Lower lobe of right lung (tissue), 2 donors: ENCODE measurements around the gene EEF2. TPM values are rescaled to one million over a fixed set of nuclear protein-coding genes. Genes with fewer than 3 reads are reported as not detected.

Experiments
- ATAC-seq, 2 donors: fragments of 200-7000 bp; cut with Tn5 transposase; one replicate each; pipeline ENCODE4 v1.9.1; 2020 to 2022; ENCODE audit warnings: mild to moderate bottlenecking in 2 of 2, moderate library complexity in 2 of 2
- DNase-seq: peaks from one replicate; pipeline ENCODE4 v3.0.0-alpha.2; 2020
- H3K27ac ChIP-seq: fragments of 200-600 bp; one replicate; pipeline ENCODE4 v1.8.0; 2022
- H3K27me3 ChIP-seq: fragments of 200-600 bp; one replicate; pipeline ENCODE4 v1.8.0; 2022; ENCODE audit warnings: low read depth
- H3K36me3 ChIP-seq: fragments of 200-600 bp; one replicate; pipeline ENCODE4 v1.8.0; 2022; ENCODE audit warnings: mild to moderate bottlenecking
- H3K4me1 ChIP-seq: fragments of 200-600 bp; one replicate; pipeline ENCODE4 v1.8.0; 2022
- H3K4me3 ChIP-seq: fragments of 200-600 bp; one replicate; pipeline ENCODE4 v1.8.0; 2022; ENCODE audit warnings: mild to moderate bottlenecking
- H3K9me3 ChIP-seq: fragments of 200-600 bp; one replicate; pipeline ENCODE4 v1.8.0; 2022
- intact Hi-C: fragments of 100-400 bp; cut with DNase I; formaldehyde crosslinking; loops from one replicate; pipeline ENCODE4 v1.11.0; 2022
- total RNA-seq: library from RNA; stranded (reverse); fragmentation: NEBNext Ultra II Directional; extraction: Animal tissue kit (Norgen Biotek cat#: 25700); gene quantifications from one replicate; pipeline ENCODE4 v1.2.1, GENCODE V29; 2021
- TF ChIP-seq, protein P1 (sequence below): fragments of 200-600 bp; IDR thresholded peaks from one replicate; pipeline ENCODE4 v1.8.0; 2022; ENCODE audit warnings: antibody characterized with exemption, mild to moderate bottlenecking
- donor health status: DM: no; HTN: yes; CAD: no; lungs with severe emphysema.

Gene EEF2
- total RNA-seq, 1 donor from 2014 or later = 1,984 TPM

DNA sequence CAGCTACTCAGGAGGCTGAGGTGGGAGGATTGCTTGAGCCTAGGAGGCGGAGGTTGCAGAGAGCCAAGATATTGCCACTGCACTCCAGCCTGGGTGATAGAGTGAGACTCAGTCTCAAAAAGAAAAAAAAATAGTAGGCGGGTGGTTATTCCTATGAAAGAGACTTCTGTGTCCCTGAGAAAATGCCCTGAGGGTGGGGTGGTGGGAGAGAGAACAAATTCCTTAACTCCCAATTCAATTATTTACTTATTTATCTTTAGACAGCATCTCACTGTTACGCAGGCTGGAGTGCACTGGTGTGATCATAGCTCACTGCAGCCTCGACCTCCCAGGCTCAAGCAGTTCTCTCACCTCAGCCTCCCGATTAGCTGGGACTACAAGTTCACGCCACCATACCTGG is 10.3 kb upstream of the EEF2 start:
- H3K4me3 ChIP-seq = no peak overlapping the region
- H3K36me3 ChIP-seq = no peaks in the 10 kb centered on the region
- no peak overlapping the region for H3K27ac ChIP-seq
- intact Hi-C loops = no loop called here
- H3K27me3 ChIP-seq = no peaks in the 10 kb centered on the region
- ATAC-seq = no peak
- no peaks in the 10 kb centered on the region for H3K9me3 ChIP-seq
- TF ChIP-seq, protein P1, sequence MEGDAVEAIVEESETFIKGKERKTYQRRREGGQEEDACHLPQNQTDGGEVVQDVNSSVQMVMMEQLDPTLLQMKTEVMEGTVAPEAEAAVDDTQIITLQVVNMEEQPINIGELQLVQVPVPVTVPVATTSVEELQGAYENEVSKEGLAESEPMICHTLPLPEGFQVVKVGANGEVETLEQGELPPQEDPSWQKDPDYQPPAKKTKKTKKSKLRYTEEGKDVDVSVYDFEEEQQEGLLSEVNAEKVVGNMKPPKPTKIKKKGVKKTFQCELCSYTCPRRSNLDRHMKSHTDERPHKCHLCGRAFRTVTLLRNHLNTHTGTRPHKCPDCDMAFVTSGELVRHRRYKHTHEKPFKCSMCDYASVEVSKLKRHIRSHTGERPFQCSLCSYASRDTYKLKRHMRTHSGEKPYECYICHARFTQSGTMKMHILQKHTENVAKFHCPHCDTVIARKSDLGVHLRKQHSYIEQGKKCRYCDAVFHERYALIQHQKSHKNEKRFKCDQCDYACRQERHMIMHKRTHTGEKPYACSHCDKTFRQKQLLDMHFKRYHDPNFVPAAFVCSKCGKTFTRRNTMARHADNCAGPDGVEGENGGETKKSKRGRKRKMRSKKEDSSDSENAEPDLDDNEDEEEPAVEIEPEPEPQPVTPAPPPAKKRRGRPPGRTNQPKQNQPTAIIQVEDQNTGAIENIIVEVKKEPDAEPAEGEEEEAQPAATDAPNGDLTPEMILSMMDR = no peak
- no peak for DNase-seq
- no peaks in the 10 kb centered on the region for H3K4me1 ChIP-seq

DNA sequence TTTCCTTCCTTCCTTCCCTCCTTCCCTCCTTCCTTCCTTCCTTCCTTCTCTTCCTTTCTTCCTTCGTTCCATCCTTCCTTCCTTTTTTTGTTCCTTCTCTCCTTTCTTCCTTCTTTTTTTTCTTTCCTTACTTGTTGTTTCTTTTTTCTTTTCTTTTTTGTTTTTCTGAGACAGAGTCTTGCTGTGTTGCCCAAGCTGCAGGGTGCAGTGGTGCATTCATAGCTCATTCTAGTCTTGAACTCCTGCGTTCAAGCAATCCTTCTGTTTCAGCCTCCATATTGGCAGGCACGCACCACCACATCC is 5.5 kb upstream of the EEF2 start:
- TF ChIP-seq, protein P1 = no peak
- no peak for DNase-seq
- no peaks in the 10 kb centered on the region for H3K36me3 ChIP-seq
- no peak overlapping the region for H3K4me3 ChIP-seq
- intact Hi-C loops = no loop called here
- H3K4me1 ChIP-seq = peaks cover 25% of the 10 kb centered on the region
- no peaks in the 10 kb centered on the region for H3K27me3 ChIP-seq
- ATAC-seq = no peak
- H3K9me3 ChIP-seq = no peaks in the 10 kb centered on the region
- no peak overlapping the region for H3K27ac ChIP-seq

DNA sequence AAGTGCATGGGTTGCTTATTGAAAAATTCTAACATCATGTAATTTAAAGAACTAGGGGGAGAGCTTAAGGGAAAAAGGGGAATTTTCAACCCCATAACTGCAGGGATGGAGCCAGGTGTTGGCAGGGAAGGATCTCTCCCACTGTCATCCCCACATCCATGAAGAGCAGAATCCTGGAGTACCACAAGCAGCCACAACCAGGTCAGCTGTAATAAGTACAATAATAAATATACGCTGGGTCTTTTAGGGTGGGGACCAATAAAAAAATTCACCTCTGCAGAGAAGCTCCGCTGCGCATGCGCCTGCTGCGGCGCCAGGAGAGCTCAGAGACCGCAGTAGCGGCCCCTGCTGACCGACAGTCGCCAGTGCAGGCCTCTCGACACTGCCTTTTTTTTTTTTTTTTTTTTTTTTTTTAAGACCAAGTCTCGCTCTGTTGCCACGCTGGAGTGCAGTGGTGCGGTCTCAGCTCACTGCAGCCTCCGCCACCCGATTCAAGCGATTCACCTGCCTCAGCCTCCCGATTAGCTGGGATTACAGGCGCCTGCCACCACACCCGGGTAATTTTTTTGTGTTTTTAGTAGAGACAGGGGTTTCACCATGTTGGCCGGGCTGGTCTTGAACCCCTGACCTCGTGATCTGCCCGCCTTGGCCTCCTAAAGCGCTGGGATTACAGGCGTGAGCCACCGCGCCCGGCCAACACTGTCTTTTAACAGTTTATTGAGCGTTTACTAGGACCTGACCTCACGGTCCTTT is 2.5 kb upstream of the EEF2 start:
- H3K27me3 ChIP-seq = no peaks in the 10 kb centered on the region
- DNase-seq = peak; percentile 94
- peak overlapping the region; percentile 11 for H3K27ac ChIP-seq
- TF ChIP-seq, protein P1 = peak; percentile 92
- intact Hi-C loops = no loop called here
- H3K36me3 ChIP-seq = peaks cover 17% of the 10 kb centered on the region
- ATAC-seq = peak; percentile 47 to 75
- H3K9me3 ChIP-seq = no peaks in the 10 kb centered on the region
- peaks cover 45% of the 10 kb centered on the region for H3K4me1 ChIP-seq
- peak overlapping the region; percentile 91 for H3K4me3 ChIP-seq

DNA sequence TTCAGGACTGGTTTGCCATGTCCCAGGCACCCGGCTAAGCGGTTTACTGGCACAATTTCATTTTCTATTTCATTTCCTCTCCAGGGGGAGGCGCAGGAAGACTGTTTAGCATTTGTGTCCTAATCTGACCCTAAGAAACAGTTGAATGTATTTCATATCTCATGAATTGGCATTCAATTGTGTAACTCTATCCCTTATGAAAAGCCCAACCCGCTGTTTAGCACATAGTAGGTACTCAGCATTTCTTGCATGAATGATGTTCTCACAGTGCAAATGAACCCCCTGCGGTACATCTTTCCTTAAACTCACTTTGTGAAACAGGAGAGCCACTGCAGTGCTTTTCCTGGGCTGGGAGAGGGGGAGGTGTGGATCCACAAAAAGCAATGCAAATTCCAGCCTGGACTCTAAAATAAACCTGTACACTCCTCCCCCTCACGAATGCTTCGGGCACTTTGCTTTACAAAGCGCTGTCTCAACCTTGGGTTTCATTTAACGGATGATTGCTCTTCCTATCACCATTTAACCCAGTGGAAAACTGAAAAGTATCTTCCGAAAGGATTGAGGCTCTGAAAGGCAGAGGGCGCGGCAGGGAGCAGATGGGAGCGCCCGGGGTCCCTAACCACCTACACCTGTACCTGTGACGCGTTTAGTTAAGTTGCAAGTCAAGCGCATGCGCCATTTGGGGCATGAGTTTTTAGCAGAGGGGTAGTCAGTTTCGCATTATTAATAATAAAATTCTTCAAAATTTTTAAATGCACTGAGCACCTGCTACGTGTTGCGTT is 1.2 kb upstream of the EEF2 start:
- Histone ChIP-seq H3K36me3 (peaks cover 30% of the 10 kb centered on the region), H3K4me3 (peak overlapping the region; percentile 91), H3K27me3 (no peaks in the 10 kb centered on the region), H3K4me1 (peaks cover 48% of the 10 kb centered on the region), H3K9me3 (no peaks in the 10 kb centered on the region), H3K27ac (peak overlapping the region; percentile 95)
- TF ChIP-seq, protein P1 = peak; percentile 67
- ATAC-seq = peak; percentile 64 to 69
- intact Hi-C loops = no loop called here
- DNase-seq = no peak

DNA sequence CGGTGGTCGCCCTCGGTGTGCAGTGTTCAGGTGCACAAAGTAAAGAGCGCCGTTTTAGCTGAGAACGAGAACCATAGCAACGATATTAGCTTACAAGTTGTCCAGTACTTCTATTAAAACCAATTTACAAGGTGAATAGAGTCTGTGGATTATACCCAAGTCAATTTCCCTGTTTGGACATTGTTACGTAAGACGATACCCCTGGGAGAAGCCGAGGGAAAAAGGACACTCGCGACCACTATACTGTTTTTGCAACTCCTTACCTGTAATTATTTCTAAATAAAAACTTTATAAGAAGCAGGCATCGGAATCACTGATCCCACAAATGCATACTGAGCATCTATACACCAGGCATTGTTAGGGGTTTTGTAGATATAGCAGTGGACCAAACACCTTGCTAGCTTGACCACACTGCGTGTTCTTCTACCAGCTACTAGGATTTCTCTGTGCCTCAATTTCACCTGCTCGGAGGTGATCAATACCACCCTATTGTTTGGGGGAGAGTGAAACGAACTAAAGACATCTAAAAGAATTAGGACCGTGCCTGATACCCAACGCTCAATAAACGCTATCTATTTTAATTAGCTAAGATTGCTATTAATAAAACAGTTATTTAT is 488 bp upstream of the EEF2 start:
- H3K36me3 ChIP-seq = peaks cover 37% of the 10 kb centered on the region
- H3K4me3 ChIP-seq = peak overlapping the region; percentile 91
- H3K27me3 ChIP-seq = no peaks in the 10 kb centered on the region
- DNase-seq (no peak), ATAC-seq (no peak)
- H3K4me1 ChIP-seq = peaks cover 48% of the 10 kb centered on the region
- intact Hi-C loops = no loop called here
- peak overlapping the region; percentile 95 for H3K27ac ChIP-seq
- TF ChIP-seq, protein P1 = no peak
- no peaks in the 10 kb centered on the region for H3K9me3 ChIP-seq
